RWPE2 (cell line): ENCODE results near the gene BMAL1.

Experiments
- ATAC-seq: fragments of 200-7000 bp; cut with Tn5 transposase; 3 replicates; pipeline ENCODE4 v1.9.1; 2021; ENCODE audit warnings: low read depth
- DNase-seq: peaks from one replicate; pipeline ENCODE4 v3.0.0-alpha.2; 2020; ENCODE audit warnings: low spot score
- H3K27ac ChIP-seq: fragments of 450-650 bp; 2 replicates; pipeline ENCODE4 v1.5.1; 2017; ENCODE audit warnings: mild to moderate bottlenecking; ENCODE audit not compliant: poor library complexity, severe bottlenecking
- H3K27me3 ChIP-seq: fragments of 250-450 bp; sonication (Bioruptor Pico); 2 replicates; pipeline ENCODE4 v1.5.1; 2021; ENCODE audit warnings: mild to moderate bottlenecking, moderate library complexity; ENCODE audit not compliant: insufficient read depth, poor library complexity, severe bottlenecking
- H3K36me3 ChIP-seq: fragments of 250-450 bp; sonication (Bioruptor Pico); 2 replicates; pipeline ENCODE4 v1.5.1; 2020; ENCODE audit warnings: low read depth, mild to moderate bottlenecking, moderate library complexity
- H3K4me1 ChIP-seq: fragments of 250-450 bp; sonication (Bioruptor Pico); 2 replicates; pipeline ENCODE4 v1.5.1; 2021; ENCODE audit warnings: mild to moderate bottlenecking, moderate library complexity; ENCODE audit not compliant: insufficient read depth, poor library complexity, severe bottlenecking
- H3K4me3 ChIP-seq: fragments of 250-450 bp; sonication (Bioruptor Pico); 2 replicates; pipeline ENCODE4 v1.5.1; 2021; ENCODE audit warnings: mild to moderate bottlenecking, moderate library complexity; ENCODE audit not compliant: severe bottlenecking
- H3K9me3 ChIP-seq: fragments of 250-450 bp; sonication (Bioruptor Pico); 2 replicates; pipeline ENCODE4 v1.5.1; 2021; ENCODE audit warnings: mild to moderate bottlenecking, moderate library complexity; ENCODE audit not compliant: severe bottlenecking
- TF ChIP-seq, protein P1 (sequence below): fragments of 450-650 bp; IDR thresholded peaks from one replicate; pipeline ENCODE4 v1.5.1; 2017; ENCODE audit warnings: mild to moderate bottlenecking, moderate library complexity; ENCODE audit not compliant: poor library complexity, severe bottlenecking

Gene BMAL1

DNA sequence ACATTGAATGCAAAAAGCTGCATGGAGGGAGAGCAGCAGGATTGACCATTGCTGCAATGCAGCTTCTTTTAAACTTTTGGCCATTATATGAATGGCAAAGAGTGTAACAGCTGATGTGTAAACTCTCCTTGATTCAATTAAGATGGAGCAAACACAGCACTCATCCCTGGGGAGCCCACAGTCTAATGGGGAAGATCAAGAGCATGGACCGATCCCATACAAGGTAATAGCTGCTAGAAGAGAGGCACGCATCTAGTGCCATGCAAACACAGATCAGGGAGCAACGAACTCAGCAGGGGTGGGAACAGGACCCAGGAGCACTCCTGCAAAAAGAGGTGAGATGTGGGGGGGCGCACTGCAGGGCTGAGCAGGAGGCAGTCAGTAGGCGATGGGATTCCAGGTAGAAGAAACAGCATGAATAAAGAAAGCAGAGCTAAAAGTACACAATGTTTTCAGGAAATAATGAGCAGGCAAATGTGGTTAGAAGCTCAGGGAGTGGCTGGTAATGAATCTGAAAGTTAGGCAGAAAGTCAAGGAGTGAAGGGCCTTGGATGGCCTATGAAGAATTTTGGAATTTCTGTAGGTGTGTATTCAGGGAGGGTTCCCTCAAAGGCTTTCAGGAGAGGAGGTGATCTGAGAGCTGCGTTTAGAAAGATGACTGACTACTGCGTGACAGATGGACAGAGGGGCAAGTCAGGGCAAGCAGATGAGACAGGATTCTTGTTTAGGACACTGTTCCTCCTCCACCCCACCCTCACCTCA lies 17.2 kb upstream of the BMAL1 start:
- H3K4me1 ChIP-seq, result peaks cover 39% of the 10 kb centered on the region
- H3K27me3 ChIP-seq, result no peaks in the 10 kb centered on the region
- H3K27ac ChIP-seq, result peak overlapping the region; percentile 100
- no peaks in the 10 kb centered on the region for H3K9me3 ChIP-seq
- TF ChIP-seq, protein P1, sequence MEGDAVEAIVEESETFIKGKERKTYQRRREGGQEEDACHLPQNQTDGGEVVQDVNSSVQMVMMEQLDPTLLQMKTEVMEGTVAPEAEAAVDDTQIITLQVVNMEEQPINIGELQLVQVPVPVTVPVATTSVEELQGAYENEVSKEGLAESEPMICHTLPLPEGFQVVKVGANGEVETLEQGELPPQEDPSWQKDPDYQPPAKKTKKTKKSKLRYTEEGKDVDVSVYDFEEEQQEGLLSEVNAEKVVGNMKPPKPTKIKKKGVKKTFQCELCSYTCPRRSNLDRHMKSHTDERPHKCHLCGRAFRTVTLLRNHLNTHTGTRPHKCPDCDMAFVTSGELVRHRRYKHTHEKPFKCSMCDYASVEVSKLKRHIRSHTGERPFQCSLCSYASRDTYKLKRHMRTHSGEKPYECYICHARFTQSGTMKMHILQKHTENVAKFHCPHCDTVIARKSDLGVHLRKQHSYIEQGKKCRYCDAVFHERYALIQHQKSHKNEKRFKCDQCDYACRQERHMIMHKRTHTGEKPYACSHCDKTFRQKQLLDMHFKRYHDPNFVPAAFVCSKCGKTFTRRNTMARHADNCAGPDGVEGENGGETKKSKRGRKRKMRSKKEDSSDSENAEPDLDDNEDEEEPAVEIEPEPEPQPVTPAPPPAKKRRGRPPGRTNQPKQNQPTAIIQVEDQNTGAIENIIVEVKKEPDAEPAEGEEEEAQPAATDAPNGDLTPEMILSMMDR, result no peak
- DNase-seq (peak; percentile 89), ATAC-seq (peak; percentile 82)
- H3K4me3 ChIP-seq, result no peak overlapping the region
- no peaks in the 10 kb centered on the region for H3K36me3 ChIP-seq

DNA sequence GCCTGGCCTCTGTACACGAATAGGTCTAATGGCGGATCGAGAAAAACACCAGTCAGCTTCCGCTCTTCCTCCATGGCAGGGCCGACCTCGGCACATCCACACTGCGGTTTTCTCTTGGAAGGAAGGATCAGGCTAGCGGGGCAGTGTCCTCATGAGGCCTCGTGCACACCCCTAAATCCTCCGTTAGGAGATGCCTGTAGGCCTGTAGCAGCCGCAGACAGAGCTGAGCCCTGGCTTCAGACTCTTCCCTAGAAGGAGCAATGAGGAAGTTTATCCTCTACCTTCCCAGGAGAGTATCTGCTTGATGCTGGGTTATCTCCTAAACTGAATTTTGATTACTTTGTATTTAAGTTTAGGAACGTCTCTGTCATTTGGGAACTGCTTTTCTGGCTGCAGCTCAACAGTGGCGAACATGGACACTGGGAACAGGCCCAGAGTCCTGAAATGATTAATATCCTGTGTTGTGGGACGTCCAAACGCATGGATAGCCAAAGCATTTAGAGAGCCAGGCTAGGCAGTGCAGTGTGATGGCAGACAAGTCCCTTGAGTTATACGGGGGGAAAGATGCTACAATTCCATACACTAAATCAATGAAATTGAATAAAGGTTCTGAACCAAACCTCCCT lies 16.5 kb upstream of the BMAL1 start:
- peaks cover 39% of the 10 kb centered on the region for H3K4me1 ChIP-seq
- H3K4me3 ChIP-seq, result no peak overlapping the region
- H3K9me3 ChIP-seq, result no peaks in the 10 kb centered on the region
- peak; percentile 24; the same call in 2 of the 3 replicates for ATAC-seq
- H3K27me3 ChIP-seq, result no peaks in the 10 kb centered on the region
- TF ChIP-seq, protein P1, result no peak
- H3K27ac ChIP-seq, result peak overlapping the region; percentile 100
- H3K36me3 ChIP-seq, result no peaks in the 10 kb centered on the region
- DNase-seq, result no peak

DNA sequence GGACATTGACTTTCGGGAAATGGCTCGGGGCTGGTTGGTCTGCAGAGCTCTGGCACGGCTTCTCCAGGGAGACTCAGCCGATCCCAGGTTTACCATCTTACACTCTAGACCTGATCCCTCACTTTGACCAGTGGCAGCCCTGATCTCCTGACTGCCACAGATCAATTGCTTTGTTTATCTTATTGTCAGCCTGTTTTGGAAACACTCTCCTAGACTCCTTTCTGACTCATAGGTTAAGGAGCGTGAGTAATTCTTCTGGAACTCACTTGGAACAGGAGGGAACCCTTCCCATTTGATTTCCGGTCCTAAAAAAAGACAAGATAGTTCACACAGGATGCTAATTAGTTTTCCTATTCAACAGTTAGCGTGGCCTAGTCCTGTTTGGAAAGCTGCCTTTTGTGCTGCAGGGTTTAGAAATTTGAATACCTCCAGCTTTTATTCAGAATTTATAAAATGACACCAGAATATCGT lies 16.0 kb upstream of the BMAL1 start:
- DNase-seq (no peak), ATAC-seq (peak; percentile 70)
- no peaks in the 10 kb centered on the region for H3K9me3 ChIP-seq
- no peaks in the 10 kb centered on the region for H3K36me3 ChIP-seq
- H3K27ac ChIP-seq, result peak overlapping the region; percentile 100
- peaks cover 39% of the 10 kb centered on the region for H3K4me1 ChIP-seq
- TF ChIP-seq, protein P1, result no peak
- H3K4me3 ChIP-seq, result no peak overlapping the region
- no peaks in the 10 kb centered on the region for H3K27me3 ChIP-seq

DNA sequence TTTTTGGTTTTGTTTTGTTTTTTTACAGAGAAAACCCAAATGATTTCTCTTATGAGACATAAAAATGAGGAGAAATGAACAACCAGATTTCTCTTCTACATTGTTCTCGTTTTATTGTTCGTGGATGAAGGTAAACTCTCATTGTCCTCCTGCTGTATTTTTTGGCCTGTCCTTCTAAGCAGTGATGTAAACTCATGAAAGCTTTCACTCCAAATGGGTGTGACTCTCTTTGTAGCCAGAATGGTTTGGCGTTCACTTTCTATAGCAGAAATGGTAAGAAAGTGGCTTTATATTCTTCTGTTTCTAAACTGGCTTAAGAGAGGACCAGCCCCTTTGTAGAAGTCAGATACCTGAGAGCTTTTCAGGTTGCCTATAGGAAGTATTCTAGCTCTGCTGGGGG lies 15.5 kb upstream of the BMAL1 start:
- Histone ChIP-seq H3K27ac (peak overlapping the region; percentile 100), H3K27me3 (no peaks in the 10 kb centered on the region), H3K36me3 (no peaks in the 10 kb centered on the region), H3K9me3 (no peaks in the 10 kb centered on the region), H3K4me3 (no peak overlapping the region), H3K4me1 (peaks cover 39% of the 10 kb centered on the region)
- DNase-seq, result no peak
- TF ChIP-seq, protein P1, result no peak
- ATAC-seq, result no peak
